Lower leg skin (tissue), 3 donors: Measurements from ENCODE around the gene SSR1.

Experiments
- CTCF ChIP-seq, 3 donors: fragments of 450-650 bp; IDR thresholded peaks; one replicate each; pipeline ENCODE4 v1.5.1; 2016; ENCODE audit warnings: antibody characterized with exemption in 3 of 3, mild to moderate bottlenecking in 3 of 3, moderate library complexity in 2 of 3
- POLR2A ChIP-seq, 2 donors: fragments of 450-650 bp; IDR thresholded peaks; one replicate each; pipeline ENCODE4 v1.6.1; 2016 to 2017; ENCODE audit warnings: antibody characterized with exemption in 2 of 2, mild to moderate bottlenecking in 1 of 2, moderate library complexity in 1 of 2

DNA sequence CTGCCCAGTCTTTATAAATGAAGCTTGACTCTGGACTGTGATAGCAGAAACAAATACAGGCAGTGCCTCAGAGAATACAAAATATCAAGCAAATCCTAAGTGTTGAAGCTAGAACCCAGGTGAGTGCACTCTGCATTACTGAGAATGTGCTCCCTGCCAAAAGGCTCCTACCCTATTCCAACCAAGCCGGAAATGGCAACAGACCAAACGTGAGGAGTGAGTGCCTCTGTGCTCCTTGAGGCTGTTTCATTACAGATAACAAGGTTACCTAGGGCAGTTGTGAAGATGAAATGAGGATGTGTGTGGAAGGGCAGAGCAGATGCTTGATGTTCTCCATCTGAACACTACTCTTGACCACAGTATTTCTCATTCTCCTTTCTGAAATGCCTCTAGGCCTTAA is 29.3 kb downstream of the SSR1 start:
- TF ChIP-seq POLR2A (IDR thresholded peaks at IDR 0.05), result no peak
- no peak for TF ChIP-seq CTCF (IDR thresholded peaks at IDR 0.05)
